Measurements from ENCODE around the gene GLS. TPM values are rescaled to one million over a fixed set of nuclear protein-coding genes. Genes with fewer than 3 reads are reported as not detected.
"Not testable (repeated sequence)": the region's sequence is repeated elsewhere in the genome, so short reads cannot be mapped to it uniquely, and the experiment has no call there.

Gene GLS
- total and polyA plus RNA-seq, 9 donors, result 49.2 to 93.2 (median 61.4) TPM

DNA sequence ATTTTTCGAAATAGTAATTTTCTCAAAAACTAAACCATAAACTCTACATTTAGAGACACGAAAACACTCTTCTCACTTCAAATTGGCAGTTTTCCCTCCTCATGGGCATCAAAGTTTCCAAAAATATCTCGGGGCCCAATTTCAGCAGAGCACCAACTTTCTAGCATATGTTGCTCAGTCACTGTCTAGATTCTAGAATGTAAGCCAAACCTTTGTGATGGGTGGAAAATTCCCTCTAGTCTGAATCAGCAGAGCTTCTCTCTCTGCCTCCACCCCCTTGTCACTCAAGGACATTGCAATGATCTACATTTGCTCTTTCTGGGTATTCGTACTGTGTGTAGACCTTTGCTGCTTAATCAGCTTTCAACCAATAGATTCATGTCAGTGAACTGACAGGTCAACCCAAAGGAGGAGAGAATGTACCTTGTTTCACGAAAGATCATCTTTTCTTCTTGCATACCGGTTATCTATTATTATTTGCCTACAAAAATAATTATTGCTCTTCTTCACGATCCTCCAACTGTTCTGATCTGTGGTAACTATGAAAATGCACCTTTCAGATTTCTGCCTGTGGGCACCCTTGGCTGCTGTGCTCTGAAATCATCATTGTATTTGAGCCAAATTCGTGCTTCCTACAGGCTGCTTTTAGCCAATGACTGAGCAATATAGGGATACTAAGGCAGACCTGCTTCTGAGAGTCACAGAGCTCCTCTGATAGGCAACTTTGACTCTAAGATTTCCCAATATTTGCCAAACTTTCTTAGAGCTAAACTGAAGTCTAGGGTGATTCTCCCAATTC lies 38.7 kb upstream of the GLS start:
- Histone ChIP-seq H3K36me3 (ENCODE audit: control insufficient read depth, insufficient read depth, low read length) (no peaks in the 10 kb centered on the region), H3K27ac (ENCODE audit: low read length) (no peak overlapping the region), H3K9me3 (replicated peaks; ENCODE audit: control insufficient read depth, low read depth, low read length) (no peaks in the 10 kb centered on the region), H3K4me3 (ENCODE audit: low read length) (no peak overlapping the region), H3K4me1 (ENCODE audit: control insufficient read depth, insufficient read depth, low read length) (no peaks in the 10 kb centered on the region), H3K27me3 (ENCODE audit: control insufficient read depth, insufficient read depth, low read length) (no peaks in the 10 kb centered on the region)
- no peak for DNase-seq
- WGBS (ENCODE audit: insufficient coverage), result 86% methylated on average over 5 of the region's 8 CpGs

DNA sequence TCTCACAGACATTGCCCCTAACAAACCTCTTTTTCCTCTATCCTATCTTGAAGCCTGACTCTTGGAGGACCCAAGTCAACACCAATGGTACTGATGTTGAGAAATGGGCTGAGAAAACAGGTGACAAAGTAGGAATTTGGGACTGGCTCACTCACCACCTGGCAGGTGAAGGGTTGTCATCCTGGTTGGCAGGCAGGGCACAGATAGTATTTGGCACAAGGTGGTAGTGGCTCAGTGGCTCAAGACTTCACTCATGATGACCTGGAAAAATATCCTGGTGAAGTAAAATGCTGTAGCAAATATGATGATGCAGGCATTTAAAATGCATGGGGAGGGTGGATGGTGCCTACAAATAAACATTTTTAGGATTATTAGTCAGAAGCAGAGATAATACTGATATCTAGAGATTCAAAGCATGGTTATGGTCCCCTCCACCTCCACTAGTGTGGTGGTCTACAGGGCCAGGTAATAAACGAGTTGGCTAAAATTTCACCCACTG lies 38.0 kb upstream of the GLS start:
- H3K27ac ChIP-seq (ENCODE audit: low read length), result no peak overlapping the region
- WGBS (ENCODE audit: insufficient coverage), result no CpG with 5 or more reads among the region's 1 CpG
- no peaks in the 10 kb centered on the region for H3K9me3 ChIP-seq (replicated peaks; ENCODE audit: control insufficient read depth, low read depth, low read length)
- no peaks in the 10 kb centered on the region for H3K36me3 ChIP-seq (ENCODE audit: control insufficient read depth, insufficient read depth, low read length)
- no peaks in the 10 kb centered on the region for H3K4me1 ChIP-seq (ENCODE audit: control insufficient read depth, insufficient read depth, low read length)
- no peak for DNase-seq
- H3K4me3 ChIP-seq (ENCODE audit: low read length), result no peak overlapping the region
- no peaks in the 10 kb centered on the region for H3K27me3 ChIP-seq (ENCODE audit: control insufficient read depth, insufficient read depth, low read length)

DNA sequence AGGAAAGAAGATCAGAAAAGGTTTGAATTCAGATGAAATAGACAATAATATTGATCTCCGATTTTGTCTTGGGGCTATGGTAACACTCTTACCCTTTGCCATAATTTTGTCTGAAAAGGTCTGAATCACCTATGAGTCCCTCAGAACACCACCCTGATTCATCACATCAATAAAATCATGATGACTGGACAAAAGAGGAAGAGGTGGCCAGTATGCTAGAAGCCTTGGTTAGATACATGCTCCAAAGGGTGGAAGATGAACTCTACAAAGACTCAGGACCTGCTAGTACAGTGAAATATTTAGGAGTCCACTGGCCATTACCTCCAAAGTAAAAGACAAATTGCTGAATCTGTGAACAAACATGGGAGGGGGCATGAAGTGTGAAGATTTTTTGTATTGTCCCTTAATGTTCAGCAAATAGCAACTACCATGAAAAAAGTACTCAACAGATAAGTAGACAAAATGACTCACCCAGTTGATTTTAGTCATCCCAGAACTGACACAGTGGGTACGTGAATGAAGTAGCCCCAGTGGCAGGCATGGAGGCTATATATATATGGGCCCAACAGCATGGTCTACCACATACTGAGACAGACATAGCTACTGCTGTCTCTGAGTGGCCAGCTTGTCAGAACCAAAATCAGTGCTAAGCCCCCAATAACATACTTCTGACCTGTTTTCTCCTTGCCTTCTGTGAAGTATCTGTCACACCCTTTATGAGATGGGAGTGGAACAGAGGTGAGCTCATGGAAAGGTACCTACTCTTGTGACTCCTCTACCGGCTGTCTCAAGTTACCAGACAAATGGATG lies 36.5 kb upstream of the GLS start:
- Histone ChIP-seq H3K27ac (ENCODE audit: low read length) (no peak overlapping the region), H3K4me1 (ENCODE audit: control insufficient read depth, insufficient read depth, low read length) (no peaks in the 10 kb centered on the region), H3K36me3 (ENCODE audit: control insufficient read depth, insufficient read depth, low read length) (no peaks in the 10 kb centered on the region), H3K27me3 (ENCODE audit: control insufficient read depth, insufficient read depth, low read length) (no peaks in the 10 kb centered on the region), H3K9me3 (replicated peaks; ENCODE audit: control insufficient read depth, low read depth, low read length) (no peaks in the 10 kb centered on the region), H3K4me3 (ENCODE audit: low read length) (no peak overlapping the region)
- no peak for DNase-seq
- no CpG with 5 or more reads among the region's 3 CpGs for WGBS (ENCODE audit: insufficient coverage)

DNA sequence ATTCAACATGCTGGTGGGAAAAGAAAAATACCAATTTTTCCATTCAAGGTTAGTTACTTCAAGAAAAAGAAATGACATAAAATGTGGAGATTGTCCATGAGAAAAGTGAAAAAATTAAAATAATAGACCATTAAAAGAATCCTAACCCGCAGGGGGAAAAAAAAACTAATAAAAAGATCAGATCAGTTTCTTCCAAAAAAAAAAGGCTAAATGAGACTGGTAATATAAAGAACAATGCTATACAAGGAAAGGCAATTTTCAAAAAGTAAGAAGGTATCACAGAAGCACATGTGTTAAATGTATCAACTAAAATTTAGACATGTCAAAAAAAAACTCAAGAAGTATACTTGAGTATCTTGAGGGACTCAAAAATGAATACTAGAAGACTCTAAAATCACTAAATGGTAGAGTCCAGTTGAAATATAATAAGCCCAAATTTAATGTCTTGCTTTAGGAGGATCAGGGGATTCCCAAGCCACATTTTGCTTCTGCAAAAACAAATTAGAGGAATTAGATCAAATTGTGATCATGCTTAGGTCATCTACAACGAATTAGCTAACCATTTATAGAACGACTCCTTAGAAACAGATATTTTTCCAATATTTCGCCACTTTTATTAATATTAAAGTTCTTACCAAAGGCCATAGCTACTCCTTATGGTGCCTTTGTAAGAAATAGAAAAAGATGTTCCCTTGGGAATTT lies 35.8 kb upstream of the GLS start:
- H3K9me3 ChIP-seq (replicated peaks; ENCODE audit: control insufficient read depth, low read depth, low read length), result no peaks in the 10 kb centered on the region
- no peak overlapping the region for H3K27ac ChIP-seq (ENCODE audit: low read length)
- H3K27me3 ChIP-seq (ENCODE audit: control insufficient read depth, insufficient read depth, low read length), result no peaks in the 10 kb centered on the region
- WGBS (ENCODE audit: insufficient coverage), result no CpG with 5 or more reads among the region's 4 CpGs
- no peak overlapping the region for H3K4me3 ChIP-seq (ENCODE audit: low read length)
- peaks cover 2% of the 10 kb centered on the region for H3K4me1 ChIP-seq (ENCODE audit: control insufficient read depth, insufficient read depth, low read length)
- no peaks in the 10 kb centered on the region for H3K36me3 ChIP-seq (ENCODE audit: control insufficient read depth, insufficient read depth, low read length)
- no peak for DNase-seq

DNA sequence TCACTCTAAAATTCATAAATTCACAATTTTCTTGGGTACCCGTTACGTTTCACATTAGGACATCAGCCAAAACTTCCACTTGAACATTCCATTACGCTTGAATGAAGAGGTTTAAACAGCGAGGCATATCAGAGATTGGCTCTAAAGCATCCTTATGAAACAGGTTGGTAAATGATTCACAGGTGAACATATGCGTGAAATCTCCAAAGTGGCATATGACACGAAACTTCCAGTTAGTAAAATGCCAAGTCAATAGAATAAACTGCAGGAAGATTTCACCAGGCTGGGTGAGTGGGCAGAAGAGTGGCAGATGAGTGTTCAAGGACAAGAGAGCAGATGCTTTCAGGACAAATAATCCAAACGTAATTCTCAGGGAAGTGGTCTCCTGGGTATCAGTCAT lies 33.9 kb upstream of the GLS start:
- Histone ChIP-seq H3K36me3 (ENCODE audit: control insufficient read depth, insufficient read depth, low read length) (no peaks in the 10 kb centered on the region), H3K9me3 (replicated peaks; ENCODE audit: control insufficient read depth, low read depth, low read length) (no peaks in the 10 kb centered on the region), H3K27me3 (ENCODE audit: control insufficient read depth, insufficient read depth, low read length) (no peaks in the 10 kb centered on the region), H3K27ac (ENCODE audit: low read length) (no peak overlapping the region), H3K4me1 (ENCODE audit: control insufficient read depth, insufficient read depth, low read length) (peaks cover 2% of the 10 kb centered on the region), H3K4me3 (ENCODE audit: low read length) (no peak overlapping the region)
- DNase-seq, result no peak
- 90% methylated on average over 5 of the region's 7 CpGs for WGBS (ENCODE audit: insufficient coverage)

DNA sequence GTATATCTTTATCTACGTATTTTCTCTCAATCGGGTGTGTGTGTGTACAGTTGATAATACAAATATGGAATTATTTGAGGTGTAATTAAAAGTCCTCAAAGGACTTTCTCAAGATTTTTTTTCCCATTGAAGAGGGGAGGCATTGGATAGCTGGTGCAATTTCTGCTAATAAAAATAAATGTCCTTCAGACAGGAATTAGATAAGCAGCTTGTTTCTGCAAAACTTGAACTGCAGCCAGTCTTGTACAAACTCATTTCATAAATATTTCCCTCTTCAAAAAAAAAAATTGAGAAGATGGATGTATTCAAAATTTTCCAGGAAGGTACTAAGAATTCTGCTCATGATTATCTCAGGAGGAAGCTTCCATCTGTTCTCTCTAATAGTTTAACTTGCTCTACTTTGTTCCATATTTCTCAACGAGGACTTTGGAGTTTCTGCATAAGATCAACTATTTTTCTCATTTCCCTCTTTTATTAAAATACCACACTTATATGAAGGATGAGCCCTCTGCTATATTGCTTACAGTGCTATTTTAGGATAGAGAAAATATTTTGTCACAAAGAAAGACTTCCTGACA lies 33.0 kb upstream of the GLS start:
- peaks cover 2% of the 10 kb centered on the region for H3K4me1 ChIP-seq (ENCODE audit: control insufficient read depth, insufficient read depth, low read length)
- no peak overlapping the region for H3K27ac ChIP-seq (ENCODE audit: low read length)
- WGBS (ENCODE audit: insufficient coverage), result no CpG with 5 or more reads among the region's 3 CpGs

DNA sequence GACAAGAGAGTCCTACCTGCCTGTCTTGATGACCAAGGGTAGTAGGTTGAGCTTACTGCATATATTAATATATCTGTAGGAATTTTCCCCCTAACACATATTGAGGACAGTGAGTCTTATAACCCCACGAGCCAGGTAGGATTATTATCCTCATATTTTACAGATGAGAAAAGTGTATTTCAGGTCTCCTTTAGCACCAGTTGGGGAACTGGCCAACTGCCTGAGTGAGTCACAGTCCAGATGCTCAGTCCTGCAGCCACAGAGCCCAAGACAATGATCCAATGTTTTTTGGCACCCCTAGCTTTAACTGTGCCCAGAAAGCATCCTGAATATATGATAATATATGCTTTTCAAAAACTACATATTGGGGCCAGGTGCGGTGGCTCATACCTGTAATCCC lies 30.8 kb upstream of the GLS start:
- Histone ChIP-seq H3K27ac (ENCODE audit: low read length) (no peak overlapping the region), H3K9me3 (replicated peaks; ENCODE audit: control insufficient read depth, low read depth, low read length) (no peaks in the 10 kb centered on the region), H3K4me3 (ENCODE audit: low read length) (no peak overlapping the region), H3K36me3 (ENCODE audit: control insufficient read depth, insufficient read depth, low read length) (no peaks in the 10 kb centered on the region), H3K4me1 (ENCODE audit: control insufficient read depth, insufficient read depth, low read length) (peaks cover 2% of the 10 kb centered on the region), H3K27me3 (ENCODE audit: control insufficient read depth, insufficient read depth, low read length) (no peaks in the 10 kb centered on the region)
- DNase-seq, result peak; percentile 59
- WGBS (ENCODE audit: insufficient coverage), result 100% methylated on average over 1 of the region's 2 CpGs

More for the DNA sequence above, 33.0 kb upstream of the GLS start:
- Histone ChIP-seq H3K36me3 (ENCODE audit: control insufficient read depth, insufficient read depth, low read length) (no peaks in the 10 kb centered on the region), H3K4me3 (ENCODE audit: low read length) (no peak overlapping the region), H3K27me3 (ENCODE audit: control insufficient read depth, insufficient read depth, low read length) (no peaks in the 10 kb centered on the region), H3K9me3 (replicated peaks; ENCODE audit: control insufficient read depth, low read depth, low read length) (no peaks in the 10 kb centered on the region)
- peak; percentile 46 for DNase-seq

DNA sequence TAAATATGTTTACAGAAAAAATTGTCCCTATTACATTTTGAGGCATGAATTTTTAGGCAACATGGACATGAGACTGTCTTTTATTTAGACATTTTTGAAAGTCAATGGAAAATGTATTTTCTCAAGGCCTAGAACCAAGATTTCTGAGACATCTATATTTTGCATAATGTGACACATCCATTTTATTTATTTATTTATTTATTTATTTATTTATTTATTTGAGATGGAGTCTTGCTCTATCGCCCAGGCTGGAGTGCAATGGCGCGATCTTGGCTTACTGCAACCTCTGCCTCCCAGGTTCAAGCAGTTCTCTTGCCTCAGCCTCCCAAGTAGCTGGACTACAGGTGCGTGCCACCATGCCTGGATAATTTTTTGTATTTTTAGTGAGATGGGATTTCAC lies 27.6 kb upstream of the GLS start:
- H3K9me3 ChIP-seq (replicated peaks; ENCODE audit: control insufficient read depth, low read depth, low read length); DNase-seq; H3K27me3 ChIP-seq (ENCODE audit: control insufficient read depth, insufficient read depth, low read length); H3K4me1 ChIP-seq (ENCODE audit: control insufficient read depth, insufficient read depth, low read length); H3K4me3 ChIP-seq (ENCODE audit: low read length); H3K36me3 ChIP-seq (ENCODE audit: control insufficient read depth, insufficient read depth, low read length); H3K27ac ChIP-seq (ENCODE audit: low read length): not testable (repeated sequence)
- no CpG with 5 or more reads among the region's 4 CpGs for WGBS (ENCODE audit: insufficient coverage)

DNA sequence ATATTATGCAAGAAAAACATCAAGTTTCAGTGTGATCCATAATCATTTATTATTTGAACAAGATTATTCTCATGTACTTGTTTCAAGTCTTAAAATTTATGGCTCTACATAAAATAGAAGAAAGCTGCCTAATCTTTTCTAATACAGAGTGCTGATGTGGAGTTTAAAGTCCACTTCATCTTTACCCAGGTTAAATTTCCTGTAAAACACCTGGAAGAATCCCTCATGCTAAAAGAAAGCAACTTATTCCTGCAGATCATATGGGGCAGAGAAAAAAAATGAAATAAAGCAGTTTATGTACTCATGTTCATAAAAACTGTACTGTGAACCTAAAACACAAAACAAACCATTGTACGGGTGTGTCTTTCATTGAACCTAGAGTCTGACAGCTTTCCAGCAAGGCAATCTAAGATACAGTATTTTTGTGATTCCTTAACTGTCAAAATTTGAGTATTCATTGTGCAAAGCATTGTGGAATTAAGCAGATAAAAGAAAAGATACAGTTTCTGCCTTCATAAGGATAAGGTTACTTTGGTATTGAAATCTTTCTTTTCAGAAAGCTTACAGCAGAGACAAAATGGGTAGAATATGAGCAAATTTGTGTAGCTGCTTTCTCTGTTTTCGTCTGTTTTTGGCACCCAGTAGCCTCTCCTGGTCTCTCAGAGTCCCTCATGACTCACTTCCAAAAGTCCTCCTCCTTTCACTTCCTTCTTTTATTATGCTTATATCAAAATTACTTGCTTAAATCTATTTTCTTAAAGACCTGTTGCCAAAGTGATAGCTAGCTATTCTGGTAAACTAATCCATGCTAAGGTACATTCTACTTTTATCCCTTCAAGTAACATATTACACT lies 26.9 kb upstream of the GLS start:
- Histone ChIP-seq H3K27ac (ENCODE audit: low read length) (no peak overlapping the region), H3K4me3 (ENCODE audit: low read length) (no peak overlapping the region), H3K36me3 (ENCODE audit: control insufficient read depth, insufficient read depth, low read length) (no peaks in the 10 kb centered on the region), H3K27me3 (ENCODE audit: control insufficient read depth, insufficient read depth, low read length) (no peaks in the 10 kb centered on the region), H3K4me1 (ENCODE audit: control insufficient read depth, insufficient read depth, low read length) (peaks cover 3% of the 10 kb centered on the region), H3K9me3 (replicated peaks; ENCODE audit: control insufficient read depth, low read depth, low read length) (no peaks in the 10 kb centered on the region)
- no CpG with 5 or more reads among the region's 2 CpGs for WGBS (ENCODE audit: insufficient coverage)
- DNase-seq, result peak; percentile 76
